PC-3 (cell line): ENCODE data around the gene BIK.

Experiments used
- CTCF ChIP-seq: fragments of 300-600 bp; sonication (generic); conservative IDR thresholded peaks from 2 replicates; pipeline ENCODE4 v1.5.1; 2017; ENCODE audit warnings: antibody characterized with exemption, low read depth, mild to moderate bottlenecking, low read length
- EZH2 ChIP-seq: fragments of 300-600 bp; sonication (generic); IDR thresholded peaks from one replicate; pipeline ENCODE4 v1.6.1; 2017; ENCODE audit warnings: antibody characterized with exemption, mild to moderate bottlenecking, low read length; ENCODE audit not compliant: unreplicated experiment

GRCh38 chr22:43163241-43163795 lies 52.8 kb downstream of the BIK start:
- TF ChIP-seq CTCF, result no peak
- TF ChIP-seq EZH2, result no peak
